GDM1 (cell line): Measurements from ENCODE around the gene NDUFAF7.
"Not testable (repeated sequence)": the region's sequence is repeated elsewhere in the genome, so short reads cannot be mapped to it uniquely, and the experiment has no call there.

ENCODE experiments used
- DNase-seq: peaks from one replicate; lab custom pipeline; 2025; lab: John Stamatoyannopoulos, UW

NDUFAF7 gene

GRCh38 chr2:37215250-37215649 is 16.2 kb upstream of the NDUFAF7 start:
- no peak for DNase-seq

- DNase-seq = no peak
Measured at GRCh38 chr2:37219046-37219445, 12.4 kb upstream of the NDUFAF7 start.

GRCh38 chr2:37223131-37223530 is 8.3 kb upstream of the NDUFAF7 start:
- no peak for DNase-seq

- DNase-seq = no peak
Measured at GRCh38 chr2:37224063-37224462, 7.4 kb upstream of the NDUFAF7 start.

GRCh38 chr2:37225129-37225528 is 6.3 kb upstream of the NDUFAF7 start:
- DNase-seq = not testable (repeated sequence)

- no peak for DNase-seq
Measured at GRCh38 chr2:37226863-37227262, 4.6 kb upstream of the NDUFAF7 start.

GRCh38 chr2:37228788-37229187 is 2.7 kb upstream of the NDUFAF7 start:
- no peak for DNase-seq

- DNase-seq = no peak
Measured at GRCh38 chr2:37230581-37230980, 877 bp upstream of the NDUFAF7 start.

- no peak for DNase-seq
Measured at GRCh38 chr2:37232131-37232933, 874 bp downstream of the NDUFAF7 start.

- no peak for DNase-seq
Measured at GRCh38 chr2:37243435-37243834, 12.0 kb downstream of the NDUFAF7 start.

GRCh38 chr2:37244017-37244416 is 12.6 kb downstream of the NDUFAF7 start:
- no peak for DNase-seq

GRCh38 chr2:37244755-37245154 is 13.3 kb downstream of the NDUFAF7 start:
- no peak for DNase-seq

- no peak for DNase-seq
Measured at GRCh38 chr2:37246205-37246604, 14.7 kb downstream of the NDUFAF7 start.

- DNase-seq = no peak
Measured at GRCh38 chr2:37250869-37251740, 19.6 kb downstream of the NDUFAF7 start.

- no peak for DNase-seq
Measured at GRCh38 chr2:37262522-37262921, 31.1 kb downstream of the NDUFAF7 start.

GRCh38 chr2:37263839-37264238 is 32.4 kb downstream of the NDUFAF7 start:
- DNase-seq = no peak

GRCh38 chr2:37267685-37268084 is 36.2 kb downstream of the NDUFAF7 start:
- DNase-seq = no peak

GRCh38 chr2:37268111-37268510 is 36.7 kb downstream of the NDUFAF7 start:
- no peak for DNase-seq

- DNase-seq = no peak
Measured at GRCh38 chr2:37271376-37272067, 40.1 kb downstream of the NDUFAF7 start.

- DNase-seq = no peak
Measured at GRCh38 chr2:37274359-37274965, 43.0 kb downstream of the NDUFAF7 start.

GRCh38 chr2:37276291-37276690 is 44.8 kb downstream of the NDUFAF7 start:
- no peak for DNase-seq

- no peak for DNase-seq
Measured at GRCh38 chr2:37281916-37282315, 50.5 kb downstream of the NDUFAF7 start.
